Hepatocyte (in vitro differentiated cells): ENCODE results near the gene FAM193A. TPM values are rescaled to one million over a fixed set of nuclear protein-coding genes. Genes with fewer than 3 reads are reported as not detected.

ENCODE experiments used
- DNase-seq: peaks from one replicate; pipeline ENCODE4 v3.0.0-alpha.2; 2016; ENCODE audit warnings: low spot score
- H2AFZ ChIP-seq: fragments of 200-600 bp; sonication (generic); 2 replicates; pipeline ENCODE4 v1.6.0; 2016; ENCODE audit warnings: antibody characterized with exemption, mild to moderate bottlenecking
- H3K27ac ChIP-seq: fragments of 200-600 bp; sonication (generic); 2 replicates; pipeline ENCODE4 v1.5.1; 2016; ENCODE audit warnings: mild to moderate bottlenecking
- H3K27me3 ChIP-seq: fragments of 200-600 bp; sonication (generic); 2 replicates; pipeline ENCODE4 v1.6.1; 2016
- H3K36me3 ChIP-seq: fragments of 200-600 bp; sonication (generic); replicated peaks from 2 replicates; pipeline ENCODE4 v1.5.1; 2016; ENCODE audit warnings: low read depth; ENCODE audit not compliant: insufficient read depth
- H3K4me1 ChIP-seq: fragments of 200-600 bp; sonication (generic); 2 replicates; pipeline ENCODE4 v1.5.1; 2016; ENCODE audit warnings: mild to moderate bottlenecking, moderate library complexity; ENCODE audit not compliant: insufficient read depth
- H3K4me2 ChIP-seq: fragments of 200-600 bp; sonication (generic); 2 replicates; pipeline ENCODE4 v1.6.0; 2016
- H3K4me3 ChIP-seq: fragments of 200-600 bp; sonication (generic); 2 replicates; pipeline ENCODE4 v1.5.1; 2016; ENCODE audit warnings: mild to moderate bottlenecking
- H3K79me2 ChIP-seq: fragments of 200-600 bp; sonication (generic); 2 replicates; pipeline ENCODE4 v1.6.0; 2017; ENCODE audit warnings: mild to moderate bottlenecking
- H3K9me2 ChIP-seq: fragments of 200-600 bp; sonication (generic); replicated peaks from 2 replicates; pipeline ENCODE4 v1.6.0; 2017; ENCODE audit warnings: mild to moderate bottlenecking; ENCODE audit not compliant: insufficient read depth
- H3K9me3 ChIP-seq: fragments of 200-600 bp; sonication (generic); 2 replicates; pipeline ENCODE4 v1.5.1; 2016; ENCODE audit warnings: low read depth, mild to moderate bottlenecking
- H4K20me1 ChIP-seq: fragments of 200-600 bp; sonication (generic); 2 replicates; pipeline ENCODE4 v1.6.0; 2016; ENCODE audit warnings: mild to moderate bottlenecking; ENCODE audit not compliant: insufficient read depth, poor library complexity, severe bottlenecking
- EZH2 ChIP-seq: fragments of 200-600 bp; sonication (generic); IDR thresholded peaks from 2 replicates; pipeline ENCODE4 v1.6.1; 2016; ENCODE audit warnings: antibody characterized with exemption, mild to moderate bottlenecking, borderline replicate concordance
- EZH2phosphoT487 ChIP-seq: fragments of 200-600 bp; sonication (generic); IDR thresholded peaks from one replicate; pipeline ENCODE4 v1.6.1; 2018; ENCODE audit warnings: antibody characterized with exemption, mild to moderate bottlenecking, low read depth, moderate library complexity; ENCODE audit not compliant: unreplicated experiment, severe bottlenecking
- WGBS: methylation state at CpG from one replicate; pipeline ENCODE4 v1.1.6; 2016; ENCODE audit warnings: low lambda C conversion rate; ENCODE audit errors: missing lambda C conversion rate; 5-methylcytosine and 5-hydroxymethylcytosine counted together
- polyA plus RNA-seq: library from polyadenylated mRNA; unstranded; fragments of >200 nt; fragmentation: Nextera tagmentation; extraction: Ambion mirVana; gene quantifications from 2 replicates; pipeline ENCODE4 v1.2.1, GENCODE V29; 2016
- total RNA-seq: library from RNA; depleted of rRNA; stranded (reverse); fragments of >200 nt; gene quantifications from 2 replicates; pipeline ENCODE4 v1.2.3, GENCODE V29; 2014
- TF ChIP-seq, protein P1 (sequence below): fragments of 200-600 bp; sonication (generic); IDR thresholded peaks from 2 replicates; pipeline ENCODE4 v1.5.1; 2016; ENCODE audit warnings: antibody characterized with exemption, mild to moderate bottlenecking; ENCODE audit not compliant: poor library complexity

FAM193A gene
- total and polyA plus RNA-seq, 2 experiments from 2014 or later, result 11.4 to 15.8 TPM

DNA sequence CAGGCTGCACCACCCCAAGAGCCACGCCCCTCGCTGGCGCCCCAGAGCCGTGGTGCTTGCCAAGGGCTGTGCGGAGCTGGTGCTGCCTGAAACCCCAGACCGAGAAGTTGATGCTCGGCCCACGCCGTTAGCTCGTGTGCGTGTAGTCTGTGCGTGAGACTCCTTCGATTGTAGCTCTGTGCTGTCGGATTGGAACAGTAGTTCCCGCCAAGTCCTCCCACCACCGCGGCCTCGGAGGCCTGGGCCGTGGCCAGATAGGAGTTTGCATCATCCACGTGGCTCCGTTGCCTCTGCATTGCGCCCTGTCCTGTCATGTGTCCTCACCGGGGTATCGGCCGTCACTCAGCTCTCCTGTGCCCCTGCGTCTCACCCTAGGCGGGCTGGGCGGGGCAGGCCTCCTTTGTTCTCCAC is 195.5 kb downstream of the FAM193A start:
- Histone ChIP-seq H3K4me1 (no peaks in the 10 kb centered on the region), H3K79me2 (no peaks in the 10 kb centered on the region), H3K36me3 (no peaks in the 10 kb centered on the region), H3K4me3 (no peak overlapping the region), H3K9me2 (no peaks in the 10 kb centered on the region), H4K20me1 (no peaks in the 10 kb centered on the region), H3K27ac (no peak overlapping the region), H3K27me3 (no peaks in the 10 kb centered on the region), H3K4me2 (no peak overlapping the region), H3K9me3 (no peaks in the 10 kb centered on the region), H2AFZ (no peak overlapping the region)
- 99% methylated on average over 27 of the region's 28 CpGs for WGBS
- TF ChIP-seq EZH2phosphoT487 (no peak), EZH2 (no peak)
- TF ChIP-seq, protein P1, sequence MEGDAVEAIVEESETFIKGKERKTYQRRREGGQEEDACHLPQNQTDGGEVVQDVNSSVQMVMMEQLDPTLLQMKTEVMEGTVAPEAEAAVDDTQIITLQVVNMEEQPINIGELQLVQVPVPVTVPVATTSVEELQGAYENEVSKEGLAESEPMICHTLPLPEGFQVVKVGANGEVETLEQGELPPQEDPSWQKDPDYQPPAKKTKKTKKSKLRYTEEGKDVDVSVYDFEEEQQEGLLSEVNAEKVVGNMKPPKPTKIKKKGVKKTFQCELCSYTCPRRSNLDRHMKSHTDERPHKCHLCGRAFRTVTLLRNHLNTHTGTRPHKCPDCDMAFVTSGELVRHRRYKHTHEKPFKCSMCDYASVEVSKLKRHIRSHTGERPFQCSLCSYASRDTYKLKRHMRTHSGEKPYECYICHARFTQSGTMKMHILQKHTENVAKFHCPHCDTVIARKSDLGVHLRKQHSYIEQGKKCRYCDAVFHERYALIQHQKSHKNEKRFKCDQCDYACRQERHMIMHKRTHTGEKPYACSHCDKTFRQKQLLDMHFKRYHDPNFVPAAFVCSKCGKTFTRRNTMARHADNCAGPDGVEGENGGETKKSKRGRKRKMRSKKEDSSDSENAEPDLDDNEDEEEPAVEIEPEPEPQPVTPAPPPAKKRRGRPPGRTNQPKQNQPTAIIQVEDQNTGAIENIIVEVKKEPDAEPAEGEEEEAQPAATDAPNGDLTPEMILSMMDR, result no peak
- no peak for DNase-seq

DNA sequence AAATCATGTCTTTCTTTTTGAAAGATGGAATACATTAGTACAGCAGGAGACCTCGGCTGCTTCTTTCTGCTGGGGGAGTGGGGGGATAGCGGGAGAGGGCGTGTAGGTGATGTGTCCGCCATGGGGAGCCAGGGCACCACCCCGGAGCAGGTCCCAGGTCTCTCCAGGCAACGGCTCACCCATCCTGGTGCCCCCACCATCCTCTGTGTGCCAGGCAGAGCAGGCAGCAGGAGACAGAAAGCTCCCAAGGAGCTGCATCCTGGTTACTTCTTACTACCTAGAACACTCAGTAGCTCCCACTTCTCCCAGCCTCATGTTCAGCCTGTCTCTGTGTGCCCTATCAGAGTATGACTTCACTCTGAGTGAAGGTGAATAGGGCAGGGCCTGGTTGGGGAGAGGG is 196.1 kb downstream of the FAM193A start:
- H3K27ac ChIP-seq, result no peak overlapping the region
- no peaks in the 10 kb centered on the region for H3K9me2 ChIP-seq
- no peak for DNase-seq
- TF ChIP-seq EZH2 (no peak), EZH2phosphoT487 (no peak)
- TF ChIP-seq, protein P1, result no peak
- no peaks in the 10 kb centered on the region for H3K79me2 ChIP-seq
- H3K4me1 ChIP-seq, result no peaks in the 10 kb centered on the region
- H3K36me3 ChIP-seq, result no peaks in the 10 kb centered on the region
- H3K4me3 ChIP-seq, result no peak overlapping the region
- H4K20me1 ChIP-seq, result no peaks in the 10 kb centered on the region
- WGBS, result 94% methylated on average over 6 of the region's 6 CpGs
- H3K9me3 ChIP-seq, result no peaks in the 10 kb centered on the region
- H3K27me3 ChIP-seq, result no peaks in the 10 kb centered on the region
- no peak overlapping the region for H2AFZ ChIP-seq
- no peak overlapping the region for H3K4me2 ChIP-seq

DNA sequence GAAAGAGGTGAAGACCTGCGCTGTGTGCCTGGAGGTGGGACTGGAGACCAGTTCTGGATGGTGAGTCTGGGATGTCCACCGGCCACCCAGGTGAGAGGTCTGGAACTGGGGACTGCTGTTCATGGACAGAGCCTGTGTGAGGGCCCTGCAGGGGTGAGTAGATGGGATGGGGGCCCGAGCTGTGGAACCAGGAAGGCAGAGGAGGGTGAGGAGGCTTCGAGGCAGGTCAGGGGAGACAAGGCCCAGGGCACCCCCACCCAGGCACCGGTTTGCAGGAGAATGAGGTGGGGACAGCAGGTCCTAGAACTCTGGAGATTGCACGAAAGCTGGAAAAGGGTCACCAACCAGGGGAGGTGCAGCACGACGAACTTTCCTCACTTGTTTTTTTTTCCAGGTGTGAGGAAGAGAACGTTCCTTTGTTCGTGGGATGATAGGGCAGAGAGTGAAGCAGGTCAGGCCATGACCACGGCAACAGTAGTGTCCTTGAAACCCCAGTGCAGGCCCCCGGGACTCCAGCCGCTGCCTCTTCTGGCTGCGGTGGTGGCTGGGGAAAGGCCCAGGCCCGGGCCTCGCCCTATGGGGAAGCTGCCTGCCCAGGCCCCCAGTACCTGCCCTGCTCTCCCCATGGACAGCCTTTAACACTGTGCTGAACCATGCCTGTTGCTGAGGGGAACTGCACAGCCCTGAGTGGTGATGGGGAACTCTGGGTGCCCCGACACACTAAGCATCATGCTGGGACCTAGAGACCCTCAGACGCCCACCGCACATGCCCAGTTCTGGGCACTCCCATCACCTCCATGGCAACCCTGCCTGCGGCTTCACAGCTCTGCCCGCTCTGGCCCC is 196.8 kb downstream of the FAM193A start:
- 93% methylated on average over 21 of the region's 21 CpGs for WGBS
- no peaks in the 10 kb centered on the region for H3K79me2 ChIP-seq
- H2AFZ ChIP-seq, result no peak overlapping the region

More for the DNA sequence above, 196.8 kb downstream of the FAM193A start:
- Histone ChIP-seq H3K9me2 (no peaks in the 10 kb centered on the region), H3K4me3 (no peak overlapping the region), H3K4me1 (no peaks in the 10 kb centered on the region), H3K4me2 (no peak overlapping the region), H3K27ac (no peak overlapping the region), H3K27me3 (no peaks in the 10 kb centered on the region), H3K36me3 (no peaks in the 10 kb centered on the region), H3K9me3 (no peaks in the 10 kb centered on the region), H4K20me1 (no peaks in the 10 kb centered on the region)
- TF ChIP-seq EZH2 (no peak), EZH2phosphoT487 (no peak)
- TF ChIP-seq, protein P1, result no peak
- no peak for DNase-seq
